GM23338 (cell line): Measurements from ENCODE around the gene BTBD16. TPM values are rescaled to one million over a fixed set of nuclear protein-coding genes. Genes with fewer than 3 reads are reported as not detected.

ENCODE experiments used
- ATAC-seq: fragments of 200-7000 bp; cut with Tn5 transposase; 3 replicates; pipeline ENCODE4 v1.9.1; 2020
- DNase-seq: peaks from one replicate; pipeline ENCODE4 v3.0.0-alpha.2; 2015; ENCODE audit warnings: low spot score
- H2AFZ ChIP-seq: fragments of 200-600 bp; sonication (generic); 2 replicates; pipeline ENCODE4 v1.8.0; 2016; ENCODE audit warnings: antibody characterized with exemption, mild to moderate bottlenecking, moderate library complexity
- H3F3A ChIP-seq: fragments of 200-600 bp; sonication (generic); replicated peaks from 2 replicates; pipeline ENCODE4 v1.8.0; 2017; ENCODE audit warnings: antibody characterized with exemption, mixed run types, low read depth
- H3K27ac ChIP-seq: fragments of 200-600 bp; sonication (generic); 2 replicates; pipeline ENCODE4 v1.6.1; 2016; ENCODE audit warnings: low read depth
- H3K27me3 ChIP-seq: fragments of 200-600 bp; sonication (generic); 2 replicates; pipeline ENCODE4 v1.8.0; 2016; ENCODE audit warnings: mild to moderate bottlenecking, mixed run types, moderate library complexity; ENCODE audit not compliant: insufficient read depth
- H3K36me3 ChIP-seq: fragments of 200-600 bp; sonication (generic); 2 replicates; pipeline ENCODE4 v1.8.0; 2016; ENCODE audit warnings: mild to moderate bottlenecking; ENCODE audit not compliant: insufficient read depth
- H3K4me1 ChIP-seq: fragments of 200-600 bp; sonication (generic); 2 replicates; pipeline ENCODE4 v1.8.0; 2016; ENCODE audit warnings: mild to moderate bottlenecking, moderate library complexity; ENCODE audit not compliant: insufficient read depth
- H3K4me2 ChIP-seq: fragments of 200-600 bp; sonication (generic); 2 replicates; pipeline ENCODE4 v1.7.1; 2017; ENCODE audit warnings: mixed run types
- H3K4me3 ChIP-seq: fragments of 200-600 bp; sonication (generic); 2 replicates; pipeline ENCODE4 v1.6.1; 2016; ENCODE audit warnings: mixed run types
- H3K79me2 ChIP-seq: fragments of 200-600 bp; sonication (generic); replicated peaks from 2 replicates; pipeline ENCODE4 v1.8.0; 2017; ENCODE audit warnings: mild to moderate bottlenecking; ENCODE audit not compliant: insufficient read depth
- H3K9me2 ChIP-seq: fragments of 200-600 bp; sonication (generic); 2 replicates; pipeline ENCODE4 v1.8.0; 2017; ENCODE audit not compliant: insufficient read depth
- H4K20me1 ChIP-seq: fragments of 200-600 bp; sonication (generic); replicated peaks from 2 replicates; pipeline ENCODE4 v1.8.0; 2017; ENCODE audit warnings: mild to moderate bottlenecking; ENCODE audit not compliant: insufficient read depth
- H3K27ac Mint-ChIP-seq: 2 replicates; pipeline ENCODE4 v1.8.0; 2020; ENCODE audit warnings: inconsistent platforms, mild to moderate bottlenecking, moderate library complexity, mixed read lengths
- H3K27me3 Mint-ChIP-seq: 3 replicates; pipeline ENCODE4 v1.8.0; 2022; ENCODE audit warnings: low read depth, mild to moderate bottlenecking, moderate library complexity, mixed read lengths, inconsistent platforms; ENCODE audit not compliant: insufficient read depth, poor library complexity
- H3K36me3 Mint-ChIP-seq: 3 replicates; pipeline ENCODE4 v1.8.0; 2021; ENCODE audit warnings: low read depth, mild to moderate bottlenecking, inconsistent platforms, moderate library complexity, mixed read lengths
- H3K4me1 Mint-ChIP-seq: 3 replicates; pipeline ENCODE4 v1.8.0; 2020; ENCODE audit warnings: mild to moderate bottlenecking, inconsistent platforms, mixed read lengths
- H3K4me3 Mint-ChIP-seq: 3 replicates; pipeline ENCODE4 v1.8.0; 2021; ENCODE audit warnings: moderate library complexity, mild to moderate bottlenecking, inconsistent platforms, mixed read lengths
- H3K9me3 Mint-ChIP-seq: 3 replicates; pipeline ENCODE4 v1.8.0; 2020; ENCODE audit warnings: moderate library complexity, mild to moderate bottlenecking, inconsistent platforms, mixed read lengths
- CREB1 ChIP-seq: fragments of 250-450 bp; sonication (Bioruptor Pico); IDR thresholded peaks from 2 replicates; pipeline ENCODE4 v1.5.0; 2020; ENCODE audit warnings: low read depth, mild to moderate bottlenecking, moderate library complexity
- EZH2 ChIP-seq: fragments of 200-600 bp; sonication (generic); IDR thresholded peaks from one replicate; pipeline ENCODE4 v1.8.0; 2017; ENCODE audit warnings: antibody characterized with exemption, mild to moderate bottlenecking, low read depth; ENCODE audit not compliant: unreplicated experiment
- EZH2phosphoT487 ChIP-seq: fragments of 200-600 bp; sonication (generic); IDR thresholded peaks from one replicate; pipeline ENCODE4 v1.8.1; 2018; ENCODE audit warnings: antibody characterized with exemption; ENCODE audit not compliant: unreplicated experiment
- JUNB ChIP-seq: IDR thresholded peaks from one replicate; pipeline ENCODE4 v1.6.1; 2016; ENCODE audit warnings: antibody characterized with exemption; ENCODE audit not compliant: unreplicated experiment
- NANOG ChIP-seq: IDR thresholded peaks from 2 replicates; pipeline ENCODE4 v1.6.1; 2016; ENCODE audit warnings: antibody characterized with exemption, borderline replicate concordance
- POLR2AphosphoS5 ChIP-seq: IDR thresholded peaks from 2 replicates; pipeline ENCODE4 v1.6.1; 2016; ENCODE audit warnings: antibody characterized with exemption, low read depth
- STAT1 ChIP-seq: IDR thresholded peaks from one replicate; pipeline ENCODE4 v1.6.1; 2016; ENCODE audit warnings: antibody characterized with exemption; ENCODE audit not compliant: unreplicated experiment
- ZNF114 ChIP-seq: fragments of 250-450 bp; sonication (Bioruptor Pico); IDR thresholded peaks from 2 replicates; pipeline ENCODE4 v1.5.0; 2020; ENCODE audit warnings: mild to moderate bottlenecking, moderate library complexity
- ZNF331 ChIP-seq: fragments of 250-450 bp; sonication (Bioruptor Pico); IDR thresholded peaks from 2 replicates; pipeline ENCODE4 v1.5.0; 2020; ENCODE audit warnings: low read depth, mild to moderate bottlenecking, moderate library complexity
- polyA plus RNA-seq: library from polyadenylated mRNA; unstranded; fragments of >200 nt; fragmentation: Nextera tagmentation; extraction: Ambion mirVana; gene quantifications from 2 replicates; pipeline ENCODE4 v1.2.1, GENCODE V29; 2016
- total RNA-seq: library from RNA; depleted of rRNA; stranded (reverse); fragments of >200 nt; shearing (Covaris generic); gene quantifications from 2 replicates; pipeline ENCODE4 v1.2.3, GENCODE V29; 2014
- TF ChIP-seq, protein P1 (sequence below): IDR thresholded peaks from one replicate; pipeline ENCODE4 v1.6.1; 2018; ENCODE audit warnings: antibody characterized with exemption; ENCODE audit not compliant: unreplicated experiment
- TF ChIP-seq, protein P2 (sequence below): fragments of 250-450 bp; sonication (Bioruptor Pico); IDR thresholded peaks from 2 replicates; pipeline ENCODE4 v1.5.0; 2020; ENCODE audit warnings: mild to moderate bottlenecking, moderate library complexity
- TF ChIP-seq, protein P3 (sequence below), 2 experiments: fragments of 200-600 bp in 1 of 2; sonication (generic) in 1 of 2; conservative IDR thresholded peaks; 2 replicates each; pipeline versions ENCODE4 v1.5.1 to v1.6.1; 2016 to 2017; ENCODE audit warnings: antibody characterized with exemption in 2 of 2, low read depth in 2 of 2, mild to moderate bottlenecking in 2 of 2, moderate library complexity in 1 of 2
- TF ChIP-seq, protein P4 (sequence below): IDR thresholded peaks from 2 replicates; pipeline ENCODE4 v1.6.1; 2016; ENCODE audit warnings: antibody characterized with exemption

Gene BTBD16
- total and polyA plus RNA-seq, 2 experiments from 2014 or later, result not detected

DNA sequence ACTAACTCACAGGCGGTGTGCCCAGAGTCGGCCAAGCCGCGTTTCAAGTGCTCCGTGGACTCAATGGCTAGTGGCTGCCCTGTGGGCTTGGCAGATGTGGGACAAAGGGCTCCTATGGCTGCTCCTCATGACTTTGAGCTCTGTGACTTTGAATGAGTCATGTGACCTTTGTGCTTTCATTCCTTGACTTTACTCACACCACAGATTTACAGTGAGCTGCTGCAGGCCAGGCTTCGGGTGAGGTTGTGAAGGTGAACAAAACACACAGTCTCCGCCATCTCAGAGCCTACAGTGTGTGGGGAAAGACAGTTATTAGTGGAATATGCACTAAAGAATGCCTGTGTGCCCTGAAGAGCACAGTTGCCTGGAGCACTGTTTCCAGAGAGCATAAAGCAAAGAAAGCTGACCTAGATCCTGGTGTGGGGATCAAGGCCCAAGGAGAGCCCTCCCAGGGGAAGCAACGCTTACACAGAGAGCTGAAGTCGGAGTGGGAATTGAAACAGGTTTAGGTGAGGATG lies 73.7 kb downstream of the BTBD16 start:
- Mint-ChIP-seq H3K27ac (no peak overlapping the region; the same call in 1 of the 2 replicates), H3K4me1 (peaks cover 32% of the 10 kb centered on the region), H3K36me3 (peaks cover 36% of the 10 kb centered on the region), H3K9me3 (peaks cover 35% of the 10 kb centered on the region), H3K4me3 (no peak overlapping the region), H3K27me3 (peaks cover 7% of the 10 kb centered on the region)
- H4K20me1 ChIP-seq, result no peaks in the 10 kb centered on the region
- H3K4me3 ChIP-seq, result no peak overlapping the region
- no peaks in the 10 kb centered on the region; the same call in 1 of the 2 replicates for H3K4me1 ChIP-seq
- H3K9me2 ChIP-seq, result no peaks in the 10 kb centered on the region
- ATAC-seq (no peak), DNase-seq (no peak)
- no peaks in the 10 kb centered on the region for H3K79me2 ChIP-seq
- H3K27me3 ChIP-seq, result no peaks in the 10 kb centered on the region
- H3K36me3 ChIP-seq, result no peaks in the 10 kb centered on the region
- no peak overlapping the region for H3K4me2 ChIP-seq
- H2AFZ ChIP-seq, result no peak overlapping the region
- H3F3A ChIP-seq, result 0 out of 2 replicates have a peak, but pooled peaks cover 3% of the 10 kb centered on the region
- TF ChIP-seq EZH2phosphoT487, result no peak
- no peak for TF ChIP-seq JUNB
- TF ChIP-seq EZH2, result no peak
- no peak for TF ChIP-seq STAT1
- TF ChIP-seq, protein P1, sequence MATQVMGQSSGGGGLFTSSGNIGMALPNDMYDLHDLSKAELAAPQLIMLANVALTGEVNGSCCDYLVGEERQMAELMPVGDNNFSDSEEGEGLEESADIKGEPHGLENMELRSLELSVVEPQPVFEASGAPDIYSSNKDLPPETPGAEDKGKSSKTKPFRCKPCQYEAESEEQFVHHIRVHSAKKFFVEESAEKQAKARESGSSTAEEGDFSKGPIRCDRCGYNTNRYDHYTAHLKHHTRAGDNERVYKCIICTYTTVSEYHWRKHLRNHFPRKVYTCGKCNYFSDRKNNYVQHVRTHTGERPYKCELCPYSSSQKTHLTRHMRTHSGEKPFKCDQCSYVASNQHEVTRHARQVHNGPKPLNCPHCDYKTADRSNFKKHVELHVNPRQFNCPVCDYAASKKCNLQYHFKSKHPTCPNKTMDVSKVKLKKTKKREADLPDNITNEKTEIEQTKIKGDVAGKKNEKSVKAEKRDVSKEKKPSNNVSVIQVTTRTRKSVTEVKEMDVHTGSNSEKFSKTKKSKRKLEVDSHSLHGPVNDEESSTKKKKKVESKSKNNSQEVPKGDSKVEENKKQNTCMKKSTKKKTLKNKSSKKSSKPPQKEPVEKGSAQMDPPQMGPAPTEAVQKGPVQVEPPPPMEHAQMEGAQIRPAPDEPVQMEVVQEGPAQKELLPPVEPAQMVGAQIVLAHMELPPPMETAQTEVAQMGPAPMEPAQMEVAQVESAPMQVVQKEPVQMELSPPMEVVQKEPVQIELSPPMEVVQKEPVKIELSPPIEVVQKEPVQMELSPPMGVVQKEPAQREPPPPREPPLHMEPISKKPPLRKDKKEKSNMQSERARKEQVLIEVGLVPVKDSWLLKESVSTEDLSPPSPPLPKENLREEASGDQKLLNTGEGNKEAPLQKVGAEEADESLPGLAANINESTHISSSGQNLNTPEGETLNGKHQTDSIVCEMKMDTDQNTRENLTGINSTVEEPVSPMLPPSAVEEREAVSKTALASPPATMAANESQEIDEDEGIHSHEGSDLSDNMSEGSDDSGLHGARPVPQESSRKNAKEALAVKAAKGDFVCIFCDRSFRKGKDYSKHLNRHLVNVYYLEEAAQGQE, result no peak
- TF ChIP-seq POLR2AphosphoS5, result no peak
- no peak for TF ChIP-seq ZNF114 (CRISPR knock-in tag)
- TF ChIP-seq CREB1 (CRISPR knock-in tag), result no peak
- no peak for TF ChIP-seq NANOG
- TF ChIP-seq, protein P2, sequence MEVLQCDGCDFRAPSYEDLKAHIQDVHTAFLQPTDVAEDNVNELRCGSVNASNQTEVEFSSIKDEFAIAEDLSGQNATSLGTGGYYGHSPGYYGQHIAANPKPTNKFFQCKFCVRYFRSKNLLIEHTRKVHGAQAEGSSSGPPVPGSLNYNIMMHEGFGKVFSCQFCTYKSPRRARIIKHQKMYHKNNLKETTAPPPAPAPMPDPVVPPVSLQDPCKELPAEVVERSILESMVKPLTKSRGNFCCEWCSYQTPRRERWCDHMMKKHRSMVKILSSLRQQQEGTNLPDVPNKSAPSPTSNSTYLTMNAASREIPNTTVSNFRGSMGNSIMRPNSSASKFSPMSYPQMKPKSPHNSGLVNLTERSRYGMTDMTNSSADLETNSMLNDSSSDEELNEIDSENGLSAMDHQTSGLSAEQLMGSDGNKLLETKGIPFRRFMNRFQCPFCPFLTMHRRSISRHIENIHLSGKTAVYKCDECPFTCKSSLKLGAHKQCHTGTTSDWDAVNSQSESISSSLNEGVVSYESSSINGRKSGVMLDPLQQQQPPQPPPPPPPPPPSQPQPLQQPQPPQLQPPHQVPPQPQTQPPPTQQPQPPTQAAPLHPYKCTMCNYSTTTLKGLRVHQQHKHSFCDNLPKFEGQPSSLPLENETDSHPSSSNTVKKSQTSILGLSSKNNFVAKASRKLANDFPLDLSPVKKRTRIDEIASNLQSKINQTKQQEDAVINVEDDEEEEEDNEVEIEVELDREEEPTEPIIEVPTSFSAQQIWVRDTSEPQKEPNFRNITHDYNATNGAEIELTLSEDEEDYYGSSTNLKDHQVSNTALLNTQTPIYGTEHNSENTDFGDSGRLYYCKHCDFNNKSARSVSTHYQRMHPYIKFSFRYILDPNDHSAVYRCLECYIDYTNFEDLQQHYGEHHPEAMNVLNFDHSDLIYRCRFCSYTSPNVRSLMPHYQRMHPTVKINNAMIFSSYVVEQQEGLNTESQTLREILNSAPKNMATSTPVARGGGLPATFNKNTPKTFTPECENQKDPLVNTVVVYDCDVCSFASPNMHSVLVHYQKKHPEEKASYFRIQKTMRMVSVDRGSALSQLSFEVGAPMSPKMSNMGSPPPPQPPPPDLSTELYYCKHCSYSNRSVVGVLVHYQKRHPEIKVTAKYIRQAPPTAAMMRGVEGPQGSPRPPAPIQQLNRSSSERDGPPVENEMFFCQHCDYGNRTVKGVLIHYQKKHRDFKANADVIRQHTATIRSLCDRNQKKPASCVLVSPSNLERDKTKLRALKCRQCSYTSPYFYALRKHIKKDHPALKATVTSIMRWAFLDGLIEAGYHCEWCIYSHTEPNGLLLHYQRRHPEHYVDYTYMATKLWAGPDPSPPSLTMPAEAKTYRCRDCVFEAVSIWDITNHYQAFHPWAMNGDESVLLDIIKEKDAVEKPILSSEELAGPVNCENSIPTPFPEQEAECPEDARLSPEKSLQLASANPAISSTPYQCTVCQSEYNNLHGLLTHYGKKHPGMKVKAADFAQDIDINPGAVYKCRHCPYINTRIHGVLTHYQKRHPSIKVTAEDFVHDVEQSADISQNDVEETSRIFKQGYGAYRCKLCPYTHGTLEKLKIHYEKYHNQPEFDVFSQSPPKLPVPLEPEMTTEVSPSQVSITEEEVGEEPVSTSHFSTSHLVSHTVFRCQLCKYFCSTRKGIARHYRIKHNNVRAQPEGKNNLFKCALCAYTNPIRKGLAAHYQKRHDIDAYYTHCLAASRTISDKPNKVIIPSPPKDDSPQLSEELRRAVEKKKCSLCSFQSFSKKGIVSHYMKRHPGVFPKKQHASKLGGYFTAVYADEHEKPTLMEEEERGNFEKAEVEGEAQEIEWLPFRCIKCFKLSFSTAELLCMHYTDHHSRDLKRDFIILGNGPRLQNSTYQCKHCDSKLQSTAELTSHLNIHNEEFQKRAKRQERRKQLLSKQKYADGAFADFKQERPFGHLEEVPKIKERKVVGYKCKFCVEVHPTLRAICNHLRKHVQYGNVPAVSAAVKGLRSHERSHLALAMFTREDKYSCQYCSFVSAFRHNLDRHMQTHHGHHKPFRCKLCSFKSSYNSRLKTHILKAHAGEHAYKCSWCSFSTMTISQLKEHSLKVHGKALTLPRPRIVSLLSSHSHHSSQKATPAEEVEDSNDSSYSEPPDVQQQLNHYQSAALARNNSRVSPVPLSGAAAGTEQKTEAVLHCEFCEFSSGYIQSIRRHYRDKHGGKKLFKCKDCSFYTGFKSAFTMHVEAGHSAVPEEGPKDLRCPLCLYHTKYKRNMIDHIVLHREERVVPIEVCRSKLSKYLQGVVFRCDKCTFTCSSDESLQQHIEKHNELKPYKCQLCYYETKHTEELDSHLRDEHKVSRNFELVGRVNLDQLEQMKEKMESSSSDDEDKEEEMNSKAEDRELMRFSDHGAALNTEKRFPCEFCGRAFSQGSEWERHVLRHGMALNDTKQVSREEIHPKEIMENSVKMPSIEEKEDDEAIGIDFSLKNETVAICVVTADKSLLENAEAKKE, result no peak
- no peak for TF ChIP-seq ZNF331 (CRISPR knock-in tag)
- TF ChIP-seq, protein P3, sequence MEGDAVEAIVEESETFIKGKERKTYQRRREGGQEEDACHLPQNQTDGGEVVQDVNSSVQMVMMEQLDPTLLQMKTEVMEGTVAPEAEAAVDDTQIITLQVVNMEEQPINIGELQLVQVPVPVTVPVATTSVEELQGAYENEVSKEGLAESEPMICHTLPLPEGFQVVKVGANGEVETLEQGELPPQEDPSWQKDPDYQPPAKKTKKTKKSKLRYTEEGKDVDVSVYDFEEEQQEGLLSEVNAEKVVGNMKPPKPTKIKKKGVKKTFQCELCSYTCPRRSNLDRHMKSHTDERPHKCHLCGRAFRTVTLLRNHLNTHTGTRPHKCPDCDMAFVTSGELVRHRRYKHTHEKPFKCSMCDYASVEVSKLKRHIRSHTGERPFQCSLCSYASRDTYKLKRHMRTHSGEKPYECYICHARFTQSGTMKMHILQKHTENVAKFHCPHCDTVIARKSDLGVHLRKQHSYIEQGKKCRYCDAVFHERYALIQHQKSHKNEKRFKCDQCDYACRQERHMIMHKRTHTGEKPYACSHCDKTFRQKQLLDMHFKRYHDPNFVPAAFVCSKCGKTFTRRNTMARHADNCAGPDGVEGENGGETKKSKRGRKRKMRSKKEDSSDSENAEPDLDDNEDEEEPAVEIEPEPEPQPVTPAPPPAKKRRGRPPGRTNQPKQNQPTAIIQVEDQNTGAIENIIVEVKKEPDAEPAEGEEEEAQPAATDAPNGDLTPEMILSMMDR (conservative IDR thresholded peaks at IDR 0.05; ENCODE audit: low read depth in 2 of 2), result no peak
- TF ChIP-seq, protein P4, sequence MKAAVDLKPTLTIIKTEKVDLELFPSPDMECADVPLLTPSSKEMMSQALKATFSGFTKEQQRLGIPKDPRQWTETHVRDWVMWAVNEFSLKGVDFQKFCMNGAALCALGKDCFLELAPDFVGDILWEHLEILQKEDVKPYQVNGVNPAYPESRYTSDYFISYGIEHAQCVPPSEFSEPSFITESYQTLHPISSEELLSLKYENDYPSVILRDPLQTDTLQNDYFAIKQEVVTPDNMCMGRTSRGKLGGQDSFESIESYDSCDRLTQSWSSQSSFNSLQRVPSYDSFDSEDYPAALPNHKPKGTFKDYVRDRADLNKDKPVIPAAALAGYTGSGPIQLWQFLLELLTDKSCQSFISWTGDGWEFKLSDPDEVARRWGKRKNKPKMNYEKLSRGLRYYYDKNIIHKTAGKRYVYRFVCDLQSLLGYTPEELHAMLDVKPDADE, result no peak
- H3K27ac ChIP-seq, result no peak overlapping the region
